ENCODE results near the gene SHISAL1. TPM values are rescaled to one million over a fixed set of nuclear protein-coding genes. Genes with fewer than 3 reads are reported as not detected.

SHISAL1 gene
- total and polyA plus RNA-seq, 11 donors, result 0.32 to 1.5 (median 0.85) TPM

- Histone ChIP-seq H3K4me3 (no peak overlapping the region), H3K27ac (peak overlapping the region in 1 of 12 donors; percentile 87), H3K4me1 (peaks cover 0 to 19% (median 12%) of the 10 kb centered on the region in 12 donors), H3K9me3 (no peaks in the 10 kb centered on the region), H3K27me3 (no peaks in the 10 kb centered on the region), H3K36me3 (no peaks in the 10 kb centered on the region)
- no peak for TF ChIP-seq POLR2A (IDR thresholded peaks at IDR 0.05)
- TF ChIP-seq CTCF (IDR thresholded peaks at IDR 0.05), result no peak
- 66 to 74% (median 73%) methylated on average over 13 to 16 of the region's 16 CpGs for WGBS, 4 donors
- DNase-seq, result peak in 1 of 5 donors; percentile 54
- ATAC-seq, result peak in 2 of 4 donors; percentile 38 to 47
- intact Hi-C loops (cut with DNase I), result no loop called here
These were observed 3.6 kb downstream of the SHISAL1 start for GRCh38 chr22:44309137-44309536.

GRCh38 chr22:44307509-44308169, 5.1 kb downstream of the SHISAL1 start:
- DNase-seq, result peak in 4 of 5 donors; percentile 29 to 50 (median 38)
- H3K36me3 ChIP-seq, result no peaks in the 10 kb centered on the region
- H3K4me3 ChIP-seq, result no peak overlapping the region
- H3K9me3 ChIP-seq, result no peaks in the 10 kb centered on the region
- peak; percentile 56 to 80 (median 72) for ATAC-seq
- peaks cover 0 to 19% (median 12%) of the 10 kb centered on the region in 12 donors for H3K4me1 ChIP-seq
- intact Hi-C loops (cut with DNase I), result no loop called here
- 34 to 51% (median 40%) methylated on average over 17 to 20 of the region's 20 CpGs for WGBS, 4 donors
- TF ChIP-seq CTCF (IDR thresholded peaks at IDR 0.05) (no peak), POLR2A (IDR thresholded peaks at IDR 0.05) (no peak)
- peak overlapping the region in 5 of 12 donors; percentile 25 to 87 (median 58) for H3K27ac ChIP-seq
- H3K27me3 ChIP-seq, result no peaks in the 10 kb centered on the region

- Histone ChIP-seq H3K4me3 (no peak overlapping the region), H3K9me3 (no peaks in the 10 kb centered on the region), H3K27me3 (no peaks in the 10 kb centered on the region), H3K36me3 (no peaks in the 10 kb centered on the region), H3K27ac (peak overlapping the region in 1 of 12 donors; percentile 75), H3K4me1 (peaks cover 0 to 19% (median 12%) of the 10 kb centered on the region in 12 donors)
- intact Hi-C loops (cut with DNase I), result no loop called here
- no peak for TF ChIP-seq CTCF (IDR thresholded peaks at IDR 0.05)
- no peak for TF ChIP-seq POLR2A (IDR thresholded peaks at IDR 0.05)
- DNase-seq, result no peak
- ATAC-seq, result no peak
- 85 to 92% (median 88%) methylated on average over 10 of the region's 10 CpGs for WGBS, 4 donors
These were observed 6.9 kb downstream of the SHISAL1 start for GRCh38 chr22:44305888-44306287.

- WGBS, 4 donors, result 79 to 84% (median 82%) methylated on average over 7 to 13 of the region's 13 CpGs
- Histone ChIP-seq H3K36me3 (no peaks in the 10 kb centered on the region), H3K4me1 (peaks cover 0 to 19% (median 12%) of the 10 kb centered on the region in 12 donors), H3K27me3 (no peaks in the 10 kb centered on the region), H3K4me3 (no peak overlapping the region), H3K9me3 (no peaks in the 10 kb centered on the region), H3K27ac (peak overlapping the region in 1 of 12 donors; percentile 75)
- DNase-seq, result no peak
- TF ChIP-seq POLR2A (IDR thresholded peaks at IDR 0.05) (no peak), CTCF (IDR thresholded peaks at IDR 0.05) (no peak)
- intact Hi-C loops (cut with DNase I), result no loop called here
- no peak for ATAC-seq
These were observed 7.3 kb downstream of the SHISAL1 start for GRCh38 chr22:44305455-44305854.
